GM21825 (cell line): ENCODE results near the gene STX10.

Experiments
- ATAC-seq: cut with Tn5 transposase; IDR thresholded peaks from one replicate; pipeline ENCODE4 v1.9.1; 2021; ENCODE audit warnings: mild to moderate bottlenecking, moderate library complexity; ENCODE audit not compliant: unreplicated experiment

Gene STX10

DNA sequence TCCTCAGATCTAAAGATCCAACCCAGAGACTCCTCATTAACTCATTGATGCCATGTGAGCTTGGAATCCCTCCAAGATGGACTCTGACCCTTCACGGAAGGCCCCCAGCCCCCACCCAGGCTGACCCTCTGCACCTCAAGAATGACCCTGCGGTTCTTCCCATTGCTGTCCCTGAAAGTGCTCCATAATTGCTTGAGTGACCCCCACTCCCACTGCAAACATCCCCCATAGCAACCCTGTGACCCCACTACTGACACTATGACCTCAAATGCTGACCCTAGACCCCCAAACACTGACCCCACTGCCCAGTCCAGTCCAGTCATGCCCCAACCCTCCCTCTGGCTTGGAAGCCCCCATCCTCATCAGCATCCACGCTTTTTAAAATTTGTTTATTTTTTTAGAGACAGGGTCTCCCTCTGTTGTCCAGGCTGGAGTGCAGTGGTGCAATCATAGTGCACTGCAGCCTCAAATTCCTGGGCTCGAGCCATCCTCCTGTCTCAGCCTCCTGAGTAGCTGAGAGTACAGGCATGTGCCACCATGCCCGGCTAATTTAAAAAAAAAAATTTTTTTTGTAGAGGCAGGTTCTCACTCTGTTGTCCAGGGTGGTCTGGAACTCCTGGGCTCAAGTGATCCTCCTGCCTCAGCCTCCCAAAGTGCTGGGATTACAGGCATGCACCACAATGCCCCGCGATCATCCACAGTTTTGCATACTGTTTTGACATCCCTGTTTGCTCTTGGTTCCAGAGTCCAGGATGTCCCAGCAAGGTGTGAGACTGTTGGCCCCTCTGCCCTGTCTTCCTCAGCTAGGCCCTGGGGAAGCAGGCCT is 48.4 kb downstream of the STX10 start:
- no peak for ATAC-seq

DNA sequence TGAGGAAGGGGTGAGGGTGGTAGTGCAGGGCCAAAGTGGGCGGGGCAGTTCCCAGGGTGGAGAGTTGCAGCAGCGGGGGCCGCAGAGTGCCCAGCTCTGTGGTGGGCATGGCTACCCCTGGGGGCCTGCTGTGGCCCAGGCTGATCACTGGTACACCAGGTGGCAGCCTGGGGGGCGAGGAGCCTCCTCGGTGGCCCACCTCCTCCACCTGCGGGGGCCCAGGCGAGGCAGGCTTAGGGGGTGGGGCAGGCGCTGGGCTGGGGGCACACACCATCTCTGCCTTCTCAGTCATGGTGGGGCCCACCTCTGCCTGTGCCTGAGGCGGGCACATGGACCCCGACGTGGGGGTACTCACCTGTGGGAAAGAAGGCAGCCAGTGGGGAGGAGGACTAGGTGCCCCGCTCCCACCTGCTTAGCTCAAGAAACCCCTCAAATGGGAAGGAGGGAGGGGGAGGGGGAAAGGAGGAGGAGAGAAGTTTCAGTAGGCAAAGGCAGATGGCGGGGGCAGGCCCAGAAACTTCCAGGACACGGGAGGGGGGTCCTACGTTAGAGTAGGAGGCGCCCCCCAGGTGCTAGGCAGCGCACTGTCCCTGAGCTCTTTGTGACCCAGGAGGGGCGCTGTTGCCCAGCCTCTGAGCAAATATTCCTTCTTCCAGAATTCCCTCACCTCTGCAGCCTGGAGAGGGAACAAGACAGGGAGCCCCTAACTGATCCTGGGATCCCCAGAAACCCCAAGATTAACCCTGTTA is 49.2 kb downstream of the STX10 start:
- no peak for ATAC-seq

DNA sequence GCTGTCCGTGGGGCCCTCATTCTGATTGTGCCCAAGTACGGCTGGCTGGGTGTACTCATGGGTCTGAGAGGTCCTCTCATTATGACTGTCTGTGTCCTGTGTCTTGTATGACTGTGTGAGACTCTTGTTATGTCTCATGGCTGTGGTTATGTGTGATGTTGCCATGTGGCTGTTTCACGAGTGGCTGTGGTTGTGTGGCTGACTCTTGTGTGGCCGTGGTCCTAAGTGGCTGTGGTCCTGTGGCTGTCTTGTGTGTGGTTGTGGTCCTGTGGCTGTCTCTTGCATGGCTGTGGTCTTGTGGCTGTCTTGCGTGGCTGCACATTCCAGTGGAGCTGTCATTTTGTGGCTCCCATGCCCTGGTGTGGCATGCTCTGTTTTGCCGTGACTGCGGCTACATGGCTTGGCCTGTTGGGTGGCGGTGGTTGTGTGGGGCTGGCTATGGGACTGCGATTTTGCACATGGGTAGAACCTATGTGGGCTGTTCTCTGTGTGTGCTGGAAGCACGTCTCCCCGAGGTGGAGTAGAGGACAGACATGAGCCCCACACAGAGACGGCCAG is 50.1 kb downstream of the STX10 start:
- no peak for ATAC-seq

DNA sequence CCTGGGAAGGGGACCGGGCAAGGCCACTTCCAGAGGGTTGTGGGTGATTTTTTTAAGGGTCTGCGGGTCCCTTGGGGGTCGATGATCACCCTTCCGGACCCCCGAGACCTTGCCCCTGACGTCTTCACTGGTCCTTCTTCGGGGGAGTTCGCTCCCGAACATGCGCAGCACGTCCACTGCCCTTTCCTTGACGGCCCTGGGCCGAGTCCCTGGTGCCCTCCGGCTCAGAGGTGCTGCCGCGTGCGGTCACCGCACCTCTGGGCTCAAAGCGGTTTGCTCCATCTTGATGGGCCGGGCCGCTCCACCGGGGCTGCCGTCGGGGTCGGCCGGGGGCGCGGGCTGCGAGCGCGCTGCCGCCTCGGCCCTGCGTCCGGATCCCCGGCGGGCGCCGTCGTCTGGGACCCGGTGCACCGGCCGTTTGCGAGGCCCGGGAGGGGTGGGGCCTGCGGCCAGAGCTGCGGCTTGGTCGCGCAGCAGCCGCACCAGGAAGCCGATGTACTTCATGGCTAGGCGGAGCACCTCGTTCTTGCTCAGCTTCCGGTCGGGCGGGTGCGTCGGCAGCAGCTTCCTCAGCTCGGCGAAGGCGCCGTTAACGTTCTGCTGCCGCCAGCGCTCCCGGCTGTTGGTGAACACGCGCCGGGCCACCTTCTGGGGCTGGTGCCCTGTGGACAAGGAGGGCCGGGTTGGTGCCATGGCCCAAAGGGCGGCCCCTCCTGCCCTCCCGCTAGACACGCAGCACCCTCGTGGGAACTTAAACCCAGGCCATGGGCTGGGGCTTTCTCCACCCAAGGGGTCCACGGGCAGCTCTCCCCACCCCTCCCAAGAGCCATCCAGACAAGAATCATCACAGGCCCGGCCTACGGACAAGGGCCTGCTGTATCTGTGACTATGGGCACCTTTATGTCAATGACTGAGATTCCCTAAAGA is 50.8 kb downstream of the STX10 start:
- no peak for ATAC-seq

DNA sequence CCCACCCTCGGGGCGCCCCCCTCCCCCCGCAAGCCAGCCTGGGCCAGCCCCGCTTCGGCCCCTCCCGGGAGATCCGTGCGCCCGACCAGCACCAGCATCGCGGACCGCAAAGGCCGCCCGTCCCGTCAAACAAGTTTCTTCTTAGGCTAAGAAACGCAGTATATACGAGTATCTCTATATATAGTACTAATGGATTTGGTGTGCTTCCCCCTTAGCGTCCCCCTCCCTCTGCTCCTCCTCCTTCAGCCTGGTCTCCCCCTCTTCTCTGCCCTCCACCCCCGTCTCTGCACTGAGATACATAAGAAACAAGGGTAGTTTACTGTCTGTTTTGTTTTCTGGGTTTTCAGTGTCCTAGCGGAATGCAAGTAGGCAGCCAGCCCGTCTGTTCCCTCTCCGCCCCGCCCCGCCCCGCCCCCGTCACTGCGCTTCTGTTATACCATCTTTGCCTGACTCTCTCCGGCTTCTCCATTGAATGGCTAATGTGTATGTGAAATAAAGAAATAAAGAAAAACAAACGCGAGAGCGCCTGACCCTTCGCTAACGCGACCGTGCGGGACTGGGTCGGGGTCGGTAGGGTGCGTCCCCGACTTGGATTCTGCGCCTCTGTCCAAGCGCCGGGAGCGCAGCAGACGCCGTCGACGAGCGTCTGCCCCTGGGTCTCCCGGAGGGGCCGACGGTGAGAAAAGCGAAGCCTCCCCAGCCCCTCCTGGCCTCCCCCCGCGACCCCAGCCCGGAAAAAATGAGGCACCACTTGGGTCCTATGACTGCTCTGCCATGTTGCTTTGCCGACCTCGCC is 51.7 kb downstream of the STX10 start:
- ATAC-seq = no peak

DNA sequence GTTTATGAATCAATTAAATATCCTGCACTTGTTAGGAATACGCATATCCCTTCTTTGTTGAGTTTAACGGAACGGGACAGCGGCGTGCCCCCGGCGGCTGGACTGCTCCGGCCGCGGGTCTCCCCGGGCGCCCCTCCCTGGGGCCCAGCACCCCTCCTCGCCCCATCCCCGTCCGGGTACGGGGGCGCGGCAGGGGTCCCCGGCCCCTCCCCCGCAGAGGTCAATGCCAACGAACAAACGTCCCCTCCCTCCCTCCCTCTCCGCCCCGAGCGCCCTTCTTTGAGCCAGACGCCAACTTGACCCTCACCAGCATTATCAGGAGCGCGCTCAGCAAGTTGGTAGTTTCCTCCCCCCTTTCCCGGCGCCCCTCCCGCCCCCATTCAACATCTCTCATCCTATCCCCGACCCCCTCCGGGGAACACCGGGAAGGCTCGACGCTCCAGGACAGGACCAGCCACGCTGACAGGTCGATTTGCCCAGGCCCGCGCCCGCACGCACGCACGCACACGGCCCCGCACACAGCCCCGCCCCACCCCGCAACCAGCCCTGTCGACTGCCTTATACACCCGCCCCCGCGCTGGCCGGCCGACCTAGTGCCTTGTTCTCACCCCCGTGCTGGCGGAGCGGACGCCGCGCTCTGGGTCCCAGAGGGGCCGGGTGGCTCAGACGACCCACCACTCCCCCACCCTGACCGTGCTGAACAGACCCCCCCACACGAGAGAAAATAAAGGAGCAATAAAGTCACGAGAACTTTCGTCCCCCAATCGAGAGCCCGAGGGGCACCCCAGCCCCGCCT is 52.5 kb downstream of the STX10 start:
- ATAC-seq = no peak

DNA sequence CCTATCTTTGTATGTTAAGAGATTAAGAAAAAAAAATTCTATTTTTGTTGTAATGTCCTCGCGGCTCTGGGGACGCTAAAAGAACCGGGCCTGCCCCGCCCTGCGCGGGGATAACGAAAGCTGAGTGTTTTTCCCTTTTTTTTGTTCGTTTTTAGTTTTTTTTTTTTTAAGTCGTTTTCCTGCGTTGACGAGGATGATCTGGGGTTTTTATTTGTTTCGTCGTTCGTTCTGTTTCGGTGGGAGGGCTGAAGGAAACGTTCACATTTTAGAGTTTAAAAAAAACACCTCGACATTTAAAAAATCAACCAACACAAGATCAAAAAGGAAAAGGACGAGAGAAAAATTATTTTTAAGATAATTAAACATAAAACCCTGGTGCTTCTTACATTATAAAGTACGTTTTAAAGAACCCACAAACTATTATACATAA is 53.1 kb downstream of the STX10 start:
- no peak for ATAC-seq

DNA sequence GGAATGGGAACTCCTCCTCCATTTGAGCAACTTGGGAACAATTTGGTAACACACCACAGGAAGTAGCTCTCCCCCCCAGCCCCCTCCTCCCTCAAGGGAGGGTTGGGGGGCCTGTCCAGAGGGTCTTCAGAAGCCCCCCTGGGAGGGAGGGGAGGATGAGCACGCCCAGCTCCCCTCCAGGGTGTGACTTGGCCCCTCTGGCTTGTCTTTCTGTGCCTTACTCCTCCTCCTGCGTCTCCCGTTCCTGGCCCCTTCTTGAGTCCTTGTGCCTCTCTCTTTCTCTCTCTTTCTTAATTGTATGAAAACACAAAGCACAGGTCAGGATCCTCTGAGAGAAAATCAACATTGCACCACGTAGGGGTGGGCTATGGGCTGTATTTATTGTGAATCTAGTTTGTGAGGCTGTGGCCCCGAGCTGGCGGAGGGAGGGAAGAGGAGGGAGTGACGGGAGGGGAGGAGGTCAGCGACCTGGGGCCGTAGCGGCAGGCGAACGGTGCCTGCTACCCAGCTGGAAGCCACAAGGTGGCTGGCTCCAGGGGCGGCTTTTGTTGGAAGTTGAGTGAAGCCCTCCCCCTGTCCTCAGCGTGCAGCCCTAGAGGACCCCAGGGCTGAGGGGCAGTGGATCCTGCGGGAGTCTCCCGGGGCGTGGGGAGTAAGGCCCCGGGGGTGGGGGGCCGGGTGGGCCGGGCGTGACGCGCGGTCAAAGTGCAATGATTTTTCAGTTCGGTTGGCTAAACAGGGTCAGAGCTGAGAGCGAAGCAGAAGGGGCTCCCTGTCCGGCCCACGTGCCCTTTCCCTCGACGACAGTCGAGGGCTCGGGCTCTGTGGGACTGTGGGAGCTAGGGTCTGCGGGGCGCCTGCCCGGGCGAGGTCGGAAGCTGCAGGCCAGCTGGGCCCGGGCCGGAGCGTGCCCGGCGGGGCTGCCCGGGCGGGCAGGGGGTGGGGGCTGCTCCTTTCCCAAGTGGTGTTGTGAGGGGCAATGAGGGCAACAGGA is 53.9 kb downstream of the STX10 start:
- no peak for ATAC-seq

DNA sequence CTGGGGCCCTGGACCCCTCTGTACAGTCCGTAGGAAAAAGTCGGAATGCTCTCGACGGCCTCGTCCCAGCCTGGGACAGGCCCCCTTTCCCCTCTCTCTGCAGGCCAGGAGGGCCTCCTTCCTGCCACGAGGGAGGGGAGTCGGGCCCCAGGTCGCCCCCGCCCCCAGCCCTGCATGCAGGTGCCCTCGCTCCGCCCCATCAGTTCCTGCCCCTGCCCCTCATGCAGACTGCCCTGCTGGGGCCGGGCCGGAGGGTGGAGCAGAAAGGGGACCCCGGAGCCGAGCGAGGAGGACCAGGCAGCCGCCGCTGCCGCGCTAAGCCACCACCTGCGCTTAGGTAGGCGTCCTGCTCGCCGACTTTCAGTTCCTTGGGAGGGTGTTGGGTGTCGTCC is 54.8 kb downstream of the STX10 start:
- ATAC-seq = no peak

DNA sequence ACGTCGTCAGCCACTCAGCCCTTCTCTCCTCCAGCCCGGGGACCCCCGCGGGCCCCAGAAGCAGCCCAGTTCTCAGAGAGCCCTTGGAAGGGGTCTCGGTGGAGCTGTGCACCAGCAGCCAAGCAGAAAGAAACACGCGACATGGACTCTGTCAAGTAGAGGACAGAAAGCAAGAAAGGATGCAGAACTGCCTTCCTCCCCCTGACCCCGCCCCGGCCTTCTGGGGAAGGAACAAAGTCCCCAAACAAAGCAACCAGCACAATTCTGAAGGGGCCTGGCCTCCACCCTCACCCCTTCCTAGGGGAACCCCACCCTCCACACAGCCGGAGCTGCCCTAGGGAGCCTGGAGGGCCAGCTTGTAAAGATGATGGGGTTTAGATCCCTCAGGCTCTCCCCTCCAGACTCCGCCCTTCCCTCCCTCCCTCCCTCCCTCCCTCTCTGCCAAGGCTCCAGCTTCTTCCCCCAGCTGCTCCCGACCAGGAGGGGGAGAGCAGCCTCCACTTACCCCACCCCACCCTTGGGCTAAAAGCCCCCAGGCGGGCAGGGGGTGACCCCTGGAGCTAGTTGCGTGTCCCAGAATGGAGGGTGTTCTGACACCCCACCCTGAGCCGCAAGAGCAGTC is 55.3 kb downstream of the STX10 start:
- no peak for ATAC-seq

DNA sequence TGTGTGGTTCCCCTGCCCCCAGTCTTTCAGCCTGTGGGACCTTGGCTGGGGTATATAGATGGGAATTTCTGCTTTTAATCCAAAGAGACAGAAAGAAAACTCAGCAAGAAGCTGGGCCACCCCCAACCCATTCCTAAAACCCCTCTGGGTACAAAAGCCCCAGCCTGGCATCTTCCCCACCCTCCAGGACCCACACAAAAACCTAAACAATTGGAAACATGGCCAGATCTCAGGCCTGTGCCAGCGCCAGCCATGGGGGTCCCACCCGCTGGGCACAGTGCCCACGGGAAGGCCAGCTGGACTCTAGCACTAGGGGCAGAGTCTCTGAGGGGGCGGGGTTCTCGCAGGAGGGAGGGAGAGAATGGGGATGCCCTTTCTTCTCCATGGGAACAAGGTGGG is 56.1 kb downstream of the STX10 start:
- no peak for ATAC-seq
